HuH-7 (cell line): ENCODE measurements around the gene NADSYN1.

ENCODE experiments used
- DNase-seq: peaks from one replicate; pipeline ENCODE4 v3.0.0; 2011; ENCODE audit warnings: low spot score

Gene NADSYN1

GRCh38 chr11:71451596-71452198 lies 1.3 kb upstream of the NADSYN1 start:
- no peak for DNase-seq

GRCh38 chr11:71452199-71453036 lies 585 bp upstream of the NADSYN1 start:
- DNase-seq: no peak

GRCh38 chr11:71453918-71454304 lies 908 bp downstream of the NADSYN1 start:
- no peak for DNase-seq

GRCh38 chr11:71454470-71455113 lies 1.6 kb downstream of the NADSYN1 start:
- DNase-seq: no peak

- no peak for DNase-seq
These were observed 3.3 kb downstream of the NADSYN1 start for GRCh38 chr11:71456294-71456693.

- DNase-seq: no peak
These were observed 3.8 kb downstream of the NADSYN1 start for GRCh38 chr11:71456831-71457230.

GRCh38 chr11:71458146-71459070 lies 5.4 kb downstream of the NADSYN1 start:
- DNase-seq: no peak

- DNase-seq: no peak
These were observed 6.2 kb downstream of the NADSYN1 start for GRCh38 chr11:71459076-71459766.

- no peak for DNase-seq
These were observed 6.8 kb downstream of the NADSYN1 start for GRCh38 chr11:71459767-71460320.

- no peak for DNase-seq
These were observed 8.7 kb downstream of the NADSYN1 start for GRCh38 chr11:71461696-71462095.

- DNase-seq: no peak
These were observed 9.7 kb downstream of the NADSYN1 start for GRCh38 chr11:71462726-71463125.

GRCh38 chr11:71463331-71464211 lies 10.6 kb downstream of the NADSYN1 start:
- no peak for DNase-seq

- DNase-seq: no peak
These were observed 12.1 kb downstream of the NADSYN1 start for GRCh38 chr11:71465054-71465453.

GRCh38 chr11:71466358-71466757 lies 13.4 kb downstream of the NADSYN1 start:
- DNase-seq: no peak

GRCh38 chr11:71467164-71467563 lies 14.2 kb downstream of the NADSYN1 start:
- DNase-seq: no peak

- no peak for DNase-seq
These were observed 17.9 kb downstream of the NADSYN1 start for GRCh38 chr11:71470946-71471345.

- no peak for DNase-seq
These were observed 19.4 kb downstream of the NADSYN1 start for GRCh38 chr11:71472357-71472885.

GRCh38 chr11:71472941-71473792 lies 20.2 kb downstream of the NADSYN1 start:
- no peak for DNase-seq

GRCh38 chr11:71473793-71474080 lies 20.7 kb downstream of the NADSYN1 start:
- no peak for DNase-seq
